Neural progenitor cell (in vitro differentiated cells): ENCODE measurements around the gene CCDC149. TPM values are rescaled to one million over a fixed set of nuclear protein-coding genes. Genes with fewer than 3 reads are reported as not detected.

Experiments used
- DNase-seq: peaks from one replicate; pipeline ENCODE4 v3.0.0-alpha.2; 2016; ENCODE audit warnings: low spot score
- H2AFZ ChIP-seq: fragments of 200-600 bp; sonication (generic); replicated peaks from 2 replicates; pipeline ENCODE4 v1.6.1; 2016; ENCODE audit warnings: antibody characterized with exemption
- H3F3A ChIP-seq: fragments of 200-600 bp; sonication (generic); 2 replicates; pipeline ENCODE4 v1.6.1; 2016; ENCODE audit warnings: antibody characterized with exemption, low read depth
- H3K27ac ChIP-seq: fragments of 200-600 bp; sonication (generic); 2 replicates; pipeline ENCODE4 v1.5.1; 2016; ENCODE audit warnings: mild to moderate bottlenecking
- H3K27me3 ChIP-seq: fragments of 200-600 bp; sonication (generic); 2 replicates; pipeline ENCODE4 v1.6.1; 2016; ENCODE audit warnings: mild to moderate bottlenecking, moderate library complexity
- H3K36me3 ChIP-seq: fragments of 200-600 bp; sonication (generic); 2 replicates; pipeline ENCODE4 v1.5.1; 2016
- H3K4me1 ChIP-seq: fragments of 200-600 bp; sonication (generic); 2 replicates; pipeline ENCODE4 v1.6.1; 2016; ENCODE audit warnings: mixed run types
- H3K4me2 ChIP-seq: fragments of 200-600 bp; sonication (generic); 2 replicates; pipeline ENCODE4 v1.6.1; 2016
- H3K4me3 ChIP-seq: fragments of 200-600 bp; sonication (generic); 2 replicates; pipeline ENCODE4 v1.5.1; 2016
- H3K79me2 ChIP-seq: fragments of 200-600 bp; sonication (generic); 2 replicates; pipeline ENCODE4 v1.6.1; 2016; ENCODE audit warnings: low read depth
- H3K9ac ChIP-seq: fragments of 200-600 bp; sonication (generic); 2 replicates; pipeline ENCODE4 v1.6.1; 2016
- H3K9me3 ChIP-seq: fragments of 200-600 bp; sonication (generic); 2 replicates; pipeline ENCODE4 v1.5.1; 2016; ENCODE audit warnings: low read depth
- H4K20me1 ChIP-seq: fragments of 200-600 bp; sonication (generic); 2 replicates; pipeline ENCODE4 v1.6.1; 2016; ENCODE audit warnings: low read depth
- H3K27ac Mint-ChIP-seq: 3 replicates; pipeline ENCODE4 v1.8.0; 2021; ENCODE audit warnings: mixed read lengths
- H3K27me3 Mint-ChIP-seq: 2 replicates; pipeline ENCODE4 v1.8.0; 2022; ENCODE audit warnings: low read depth, mild to moderate bottlenecking, inconsistent platforms, moderate library complexity, mixed read lengths; ENCODE audit not compliant: insufficient read depth
- H3K36me3 Mint-ChIP-seq: 3 replicates; pipeline ENCODE4 v1.8.0; 2021; ENCODE audit warnings: mixed read lengths
- H3K4me1 Mint-ChIP-seq: 3 replicates; pipeline ENCODE4 v1.8.0; 2021; ENCODE audit warnings: mixed read lengths
- H3K4me3 Mint-ChIP-seq: 3 replicates; pipeline ENCODE4 v1.8.0; 2021; ENCODE audit warnings: mild to moderate bottlenecking, moderate library complexity, mixed read lengths
- H3K9me3 Mint-ChIP-seq: 3 replicates; pipeline ENCODE4 v1.8.0; 2020; ENCODE audit warnings: mixed read lengths
- EZH2 ChIP-seq: fragments of 200-600 bp; sonication (generic); IDR thresholded peaks from 2 replicates; pipeline ENCODE4 v1.6.1; 2017; ENCODE audit warnings: antibody characterized with exemption, mild to moderate bottlenecking, moderate library complexity
- EZH2phosphoT487 ChIP-seq: fragments of 200-600 bp; sonication (generic); IDR thresholded peaks from 2 replicates; pipeline ENCODE4 v1.6.1; 2017; ENCODE audit warnings: antibody characterized with exemption
- small RNA-seq: library from RNA; depleted of rRNA; stranded (forward); fragments of <200 nt; gene quantifications from one replicate; pipeline ENCODE3, GENCODE V24; 2015
- total RNA-seq: library from RNA; depleted of rRNA; stranded (reverse); fragments of >200 nt; gene quantifications from 2 replicates; pipeline ENCODE4 v1.2.3, GENCODE V29; 2015; ENCODE audit warnings: low replicate concordance
- TF ChIP-seq, protein P1 (sequence below): fragments of 200-600 bp; sonication (generic); IDR thresholded peaks from 2 replicates; pipeline ENCODE4 v1.5.1; 2017; ENCODE audit warnings: antibody characterized with exemption, mild to moderate bottlenecking

The CCDC149 gene
- total RNA-seq, 1 donor from 2014 or later = 3.4 TPM

DNA sequence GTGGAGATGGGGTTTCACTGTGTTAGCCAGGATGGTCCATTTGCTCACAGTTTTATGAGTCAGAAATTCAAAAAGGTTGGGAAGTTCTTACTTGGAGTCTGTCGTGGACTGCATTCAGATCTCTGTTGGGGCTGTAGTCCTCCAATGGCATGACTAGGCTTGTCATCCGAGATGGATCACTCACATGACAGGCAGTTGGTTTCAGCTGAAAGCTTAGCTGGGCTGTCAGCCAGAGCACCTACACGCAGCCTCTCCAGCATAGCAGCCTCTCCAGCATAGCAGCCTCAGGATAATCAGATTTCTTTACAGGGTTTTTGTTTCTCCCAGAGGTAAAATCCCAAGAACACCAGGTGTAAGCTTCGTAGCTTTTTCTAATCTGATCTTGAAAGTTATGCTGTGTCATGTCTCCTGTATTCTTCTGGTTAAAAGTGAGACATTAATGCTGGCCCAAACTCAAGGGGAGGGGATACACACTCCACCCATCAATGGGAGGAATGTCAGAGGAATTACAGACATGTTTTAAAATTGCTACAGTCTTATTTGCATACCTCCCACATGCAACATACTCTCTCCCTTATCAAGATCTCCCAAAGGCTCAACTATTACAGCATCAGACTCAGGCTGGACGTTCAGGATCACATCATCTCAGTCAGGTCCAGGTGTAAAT, 149.1 kb downstream of the CCDC149 start:
- Histone ChIP-seq H4K20me1 (no peaks in the 10 kb centered on the region), H3K9me3 (no peaks in the 10 kb centered on the region), H3K4me1 (no peaks in the 10 kb centered on the region), H3K4me2 (no peak overlapping the region), H3F3A (no peaks in the 10 kb centered on the region), H3K4me3 (no peak overlapping the region), H3K9ac (no peak overlapping the region), H3K79me2 (no peaks in the 10 kb centered on the region), H3K36me3 (no peaks in the 10 kb centered on the region), H3K27me3 (no peaks in the 10 kb centered on the region), H2AFZ (no peak overlapping the region), H3K27ac (no peak overlapping the region)
- Mint-ChIP-seq H3K27ac (no peak overlapping the region), H3K36me3 (no peaks in the 10 kb centered on the region), H3K9me3 (peaks cover 7% of the 10 kb centered on the region), H3K4me1 (no peaks in the 10 kb centered on the region), H3K27me3 (peaks cover 5% of the 10 kb centered on the region), H3K4me3 (no peak overlapping the region)
- TF ChIP-seq, protein P1, sequence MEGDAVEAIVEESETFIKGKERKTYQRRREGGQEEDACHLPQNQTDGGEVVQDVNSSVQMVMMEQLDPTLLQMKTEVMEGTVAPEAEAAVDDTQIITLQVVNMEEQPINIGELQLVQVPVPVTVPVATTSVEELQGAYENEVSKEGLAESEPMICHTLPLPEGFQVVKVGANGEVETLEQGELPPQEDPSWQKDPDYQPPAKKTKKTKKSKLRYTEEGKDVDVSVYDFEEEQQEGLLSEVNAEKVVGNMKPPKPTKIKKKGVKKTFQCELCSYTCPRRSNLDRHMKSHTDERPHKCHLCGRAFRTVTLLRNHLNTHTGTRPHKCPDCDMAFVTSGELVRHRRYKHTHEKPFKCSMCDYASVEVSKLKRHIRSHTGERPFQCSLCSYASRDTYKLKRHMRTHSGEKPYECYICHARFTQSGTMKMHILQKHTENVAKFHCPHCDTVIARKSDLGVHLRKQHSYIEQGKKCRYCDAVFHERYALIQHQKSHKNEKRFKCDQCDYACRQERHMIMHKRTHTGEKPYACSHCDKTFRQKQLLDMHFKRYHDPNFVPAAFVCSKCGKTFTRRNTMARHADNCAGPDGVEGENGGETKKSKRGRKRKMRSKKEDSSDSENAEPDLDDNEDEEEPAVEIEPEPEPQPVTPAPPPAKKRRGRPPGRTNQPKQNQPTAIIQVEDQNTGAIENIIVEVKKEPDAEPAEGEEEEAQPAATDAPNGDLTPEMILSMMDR = no peak
- TF ChIP-seq EZH2 = no peak
- no peak for TF ChIP-seq EZH2phosphoT487
- no peak for DNase-seq

Small RNA genes within 50 kb of the gene (small RNA-seq; reads per million reads assigned to genes)
- gene AC006390.1 = not detected

Other genes with a start within 250 kb of the CCDC149 start
- 0.11 and 1.6 TPM in 2 replicates for gene SOD3, start 117.5 kb downstream of the CCDC149 start, total RNA-seq
- gene LGI2, start 117.9 kb upstream of the CCDC149 start, total RNA-seq = 0.56 and 0.99 TPM in 2 replicates
- 16.3 and 24.5 TPM in 2 replicates for gene SEPSECS, start 247.4 kb upstream of the CCDC149 start, total RNA-seq